Testis (tissue), 3 donors: ENCODE results near the gene GSAP. TPM values are rescaled to one million over a fixed set of nuclear protein-coding genes. Genes with fewer than 3 reads are reported as not detected.

Experiments used
- DNase-seq: peaks from one replicate; pipeline ENCODE4 v3.0.0-alpha.2; 2019
- H3K27ac ChIP-seq, 2 donors: fragments of 200-600 bp; sonication (generic); one replicate each; pipeline ENCODE4 v1.5.1; 2019
- H3K27me3 ChIP-seq: fragments of 200-600 bp; sonication (generic); one replicate; pipeline ENCODE4 v1.5.1; 2019
- H3K36me3 ChIP-seq: fragments of 200-600 bp; sonication (generic); one replicate; pipeline ENCODE4 v1.5.1; 2017; ENCODE audit warnings: low read depth; ENCODE audit errors: missing control alignments
- H3K4me1 ChIP-seq: fragments of 200-600 bp; sonication (generic); one replicate; pipeline ENCODE4 v1.5.1; 2019
- H3K4me3 ChIP-seq, 2 donors: fragments of 200-600 bp; sonication (generic); one replicate each; pipeline ENCODE4 v1.5.1; 2017 to 2019
- H3K9me3 ChIP-seq: fragments of 200-600 bp; sonication (generic); one replicate; pipeline ENCODE4 v1.5.1; 2017
- POLR2A ChIP-seq: fragments of 450-650 bp; IDR thresholded peaks from one replicate; pipeline ENCODE4 v1.6.1; 2017; ENCODE audit warnings: antibody characterized with exemption, mild to moderate bottlenecking, moderate library complexity
- WGBS, 2 donors: methylation state at CpG; one replicate each; pipeline ENCODE4 v1.1.5; 2018; 5-methylcytosine and 5-hydroxymethylcytosine counted together
- intact Hi-C: fragments of 100-400 bp; cut with DNase I; formaldehyde crosslinking; loops from one replicate; pipeline ENCODE4 v1.15.1; 2023; ENCODE audit warnings: low total_unique reads
- polyA plus RNA-seq: library from polyadenylated mRNA; stranded (reverse); fragments of 350-450 nt; fragmentation: Illumina TruSeq; extraction: RNeasy Lipid Tissue Mini Kit (QIAGEN cat#74804); gene quantifications from one replicate; pipeline ENCODE4 v1.2.3, GENCODE V29; 2014; ENCODE audit warnings: low read depth, low replicate concordance; ENCODE audit not compliant: insufficient read depth
- total RNA-seq, 2 donors: library from RNA; depleted of rRNA; stranded (reverse); fragments of >200 nt; gene quantifications; one replicate each; pipeline ENCODE4 v1.2.3, GENCODE V29; 2016
- TF ChIP-seq, protein P1 (sequence below), 3 experiments: fragments of 450-650 bp in 2 of 3; fragments of 200-600 bp in 1 of 3; sonication (generic) in 1 of 3; IDR thresholded peaks; one replicate each; pipeline ENCODE4 v1.5.1; 2016 to 2019; ENCODE audit warnings: antibody characterized with exemption in 3 of 3, mild to moderate bottlenecking in 2 of 3, moderate library complexity in 1 of 3

The GSAP gene
- total and polyA plus RNA-seq, 3 donors from 2014 or later = 6.0 to 16.2 (median 14.6) TPM

DNA sequence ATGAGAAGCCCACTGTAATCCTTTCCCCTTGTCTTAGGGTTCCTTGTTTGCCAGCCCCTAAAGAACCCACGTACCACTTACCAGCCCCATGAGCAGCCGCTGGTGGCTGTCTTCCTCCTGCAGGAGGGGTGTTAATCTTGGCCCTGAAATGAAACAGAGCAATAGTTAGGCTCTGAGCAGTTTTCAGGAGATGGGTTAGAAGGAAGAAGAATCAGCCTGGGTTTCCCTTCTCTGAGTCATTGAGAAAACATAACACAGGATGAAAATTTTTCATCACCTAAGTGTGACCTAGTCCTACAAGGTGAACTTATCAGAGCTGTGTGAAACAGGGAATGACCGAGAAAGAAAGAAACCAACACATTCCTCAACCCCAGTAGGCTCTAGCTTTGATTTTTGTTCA is 90.0 kb downstream of the GSAP start:
- Histone ChIP-seq H3K27me3 (no peaks in the 10 kb centered on the region), H3K9me3 (no peaks in the 10 kb centered on the region), H3K27ac (no peak overlapping the region), H3K36me3 (no peaks in the 10 kb centered on the region), H3K4me1 (peaks cover 20% of the 10 kb centered on the region), H3K4me3 (no peak overlapping the region)
- DNase-seq = no peak
- 85 to 87% methylated on average over 3 of the region's 3 CpGs for WGBS, 2 donors
- TF ChIP-seq POLR2A = no peak
- TF ChIP-seq, protein P1, sequence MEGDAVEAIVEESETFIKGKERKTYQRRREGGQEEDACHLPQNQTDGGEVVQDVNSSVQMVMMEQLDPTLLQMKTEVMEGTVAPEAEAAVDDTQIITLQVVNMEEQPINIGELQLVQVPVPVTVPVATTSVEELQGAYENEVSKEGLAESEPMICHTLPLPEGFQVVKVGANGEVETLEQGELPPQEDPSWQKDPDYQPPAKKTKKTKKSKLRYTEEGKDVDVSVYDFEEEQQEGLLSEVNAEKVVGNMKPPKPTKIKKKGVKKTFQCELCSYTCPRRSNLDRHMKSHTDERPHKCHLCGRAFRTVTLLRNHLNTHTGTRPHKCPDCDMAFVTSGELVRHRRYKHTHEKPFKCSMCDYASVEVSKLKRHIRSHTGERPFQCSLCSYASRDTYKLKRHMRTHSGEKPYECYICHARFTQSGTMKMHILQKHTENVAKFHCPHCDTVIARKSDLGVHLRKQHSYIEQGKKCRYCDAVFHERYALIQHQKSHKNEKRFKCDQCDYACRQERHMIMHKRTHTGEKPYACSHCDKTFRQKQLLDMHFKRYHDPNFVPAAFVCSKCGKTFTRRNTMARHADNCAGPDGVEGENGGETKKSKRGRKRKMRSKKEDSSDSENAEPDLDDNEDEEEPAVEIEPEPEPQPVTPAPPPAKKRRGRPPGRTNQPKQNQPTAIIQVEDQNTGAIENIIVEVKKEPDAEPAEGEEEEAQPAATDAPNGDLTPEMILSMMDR (IDR thresholded peaks at IDR 0.05) = no peak
- intact Hi-C loops = no loop called here

DNA sequence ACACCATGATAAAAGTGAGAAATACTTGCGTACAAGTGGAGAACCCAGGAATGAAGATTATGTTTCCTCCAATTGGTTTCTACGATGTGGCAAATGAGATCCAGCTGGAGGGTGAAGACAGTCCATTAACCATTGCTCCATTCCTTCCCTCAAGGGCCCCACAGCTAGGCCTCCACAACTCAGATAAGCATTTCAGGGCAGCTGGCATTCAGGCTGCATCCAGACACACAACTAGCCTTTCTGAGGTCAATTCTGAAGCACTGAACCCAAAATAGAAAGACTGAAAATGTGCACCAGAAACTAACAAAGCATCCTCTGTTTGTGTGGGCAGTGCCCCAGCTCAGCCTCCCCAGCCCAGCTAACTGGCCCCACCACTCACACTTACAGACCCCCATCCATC is 94.8 kb downstream of the GSAP start:
- no peak overlapping the region for H3K4me3 ChIP-seq
- TF ChIP-seq, protein P1 (IDR thresholded peaks at IDR 0.05) = no peak
- no peak for TF ChIP-seq POLR2A
- no peaks in the 10 kb centered on the region for H3K27me3 ChIP-seq
- H3K9me3 ChIP-seq = no peaks in the 10 kb centered on the region
- WGBS, 2 donors = 63 to 65% methylated on average over 2 of the region's 2 CpGs
- intact Hi-C loops = no loop called here
- no peak overlapping the region for H3K27ac ChIP-seq
- no peaks in the 10 kb centered on the region for H3K36me3 ChIP-seq
- DNase-seq = no peak
- H3K4me1 ChIP-seq = no peaks in the 10 kb centered on the region

DNA sequence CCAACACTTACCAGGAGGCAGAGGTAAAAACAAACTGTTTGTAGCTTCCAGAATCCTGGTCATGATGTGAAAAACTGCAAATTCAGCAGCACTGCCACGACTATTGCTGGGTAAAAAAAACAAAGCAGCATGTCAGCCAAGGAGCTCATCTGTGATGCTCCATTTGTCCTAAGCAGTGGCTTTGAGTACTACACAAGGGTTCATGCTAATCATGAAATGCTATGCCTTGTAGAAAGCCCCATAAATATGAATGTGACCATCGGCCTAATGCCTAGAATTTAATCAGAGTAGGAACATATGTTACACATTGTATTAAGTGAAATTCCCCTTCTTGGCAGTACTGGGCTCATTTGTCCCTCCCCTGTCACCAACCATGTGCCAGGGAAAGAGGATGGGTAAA is 95.4 kb downstream of the GSAP start:
- Histone ChIP-seq H3K27ac (no peak overlapping the region), H3K36me3 (no peaks in the 10 kb centered on the region), H3K4me3 (no peak overlapping the region), H3K27me3 (no peaks in the 10 kb centered on the region), H3K4me1 (no peaks in the 10 kb centered on the region), H3K9me3 (no peaks in the 10 kb centered on the region)
- DNase-seq = no peak
- TF ChIP-seq POLR2A = no peak
- TF ChIP-seq, protein P1 (IDR thresholded peaks at IDR 0.05) = no peak
- intact Hi-C loops = no loop called here
- 40 to 48% methylated on average over 2 of the region's 2 CpGs for WGBS, 2 donors

DNA sequence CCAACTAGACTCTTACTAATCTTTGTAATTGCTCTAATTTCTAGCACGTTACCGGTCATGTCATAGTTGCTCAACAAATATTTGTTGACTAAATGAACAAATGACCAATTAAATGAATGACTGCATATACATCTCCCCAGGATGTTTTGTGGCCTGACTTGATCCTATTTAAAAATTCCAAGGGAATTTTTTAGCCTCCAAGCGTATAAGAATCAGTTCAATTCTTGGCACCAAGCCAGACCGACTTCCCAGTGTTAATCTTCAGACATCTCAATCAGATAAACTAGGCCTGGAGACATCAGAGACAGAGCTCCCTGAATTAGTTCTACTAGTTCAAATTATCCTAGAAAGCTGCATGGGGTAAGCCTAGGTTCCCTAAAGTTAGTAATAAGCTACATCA is 96.0 kb downstream of the GSAP start:
- Histone ChIP-seq H3K27ac (no peak overlapping the region), H3K36me3 (no peaks in the 10 kb centered on the region), H3K27me3 (no peaks in the 10 kb centered on the region), H3K4me1 (no peaks in the 10 kb centered on the region), H3K4me3 (no peak overlapping the region), H3K9me3 (no peaks in the 10 kb centered on the region)
- DNase-seq = no peak
- TF ChIP-seq, protein P1 (IDR thresholded peaks at IDR 0.05) = no peak
- no peak for TF ChIP-seq POLR2A
- intact Hi-C loops = no loop called here
- WGBS, 2 donors = 72 to 74% methylated on average over 4 of the region's 4 CpGs

DNA sequence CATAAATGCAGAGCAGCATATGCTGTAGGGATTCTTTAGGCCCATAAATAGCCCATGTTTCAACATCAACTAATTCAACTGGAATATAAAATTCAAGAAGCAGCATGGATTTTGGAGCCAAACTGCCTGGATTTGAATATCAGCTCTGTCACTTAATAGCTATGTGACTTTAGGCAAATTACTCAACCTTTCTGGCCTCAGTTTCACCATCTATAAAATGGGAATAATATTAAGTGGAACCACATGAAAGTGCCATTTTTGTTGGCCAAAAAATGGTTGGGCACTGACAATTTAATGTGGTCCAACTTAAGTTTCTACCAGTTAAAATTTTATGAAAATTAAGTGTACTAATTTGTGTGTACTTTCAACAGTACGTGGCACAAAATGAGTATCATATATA is 98.1 kb downstream of the GSAP start:
- Histone ChIP-seq H3K4me3 (no peak overlapping the region), H3K4me1 (peaks cover 12% of the 10 kb centered on the region), H3K9me3 (no peaks in the 10 kb centered on the region), H3K36me3 (no peaks in the 10 kb centered on the region), H3K27ac (no peak overlapping the region), H3K27me3 (no peaks in the 10 kb centered on the region)
- no peak for DNase-seq
- 88 to 100% methylated on average over 1 of the region's 1 CpG for WGBS, 2 donors
- TF ChIP-seq, protein P1 (IDR thresholded peaks at IDR 0.05) = no peak
- TF ChIP-seq POLR2A = no peak
- intact Hi-C loops = no loop called here
